Measurements from ENCODE around the gene LBR.
A peak's percentile ranks its signal among the peaks of the same experiment; 100 is the strongest.
"Not testable (repeated sequence)": the region's sequence is repeated elsewhere in the genome, so short reads cannot be mapped to it uniquely, and the experiment has no call there.

Gene LBR

DNA sequence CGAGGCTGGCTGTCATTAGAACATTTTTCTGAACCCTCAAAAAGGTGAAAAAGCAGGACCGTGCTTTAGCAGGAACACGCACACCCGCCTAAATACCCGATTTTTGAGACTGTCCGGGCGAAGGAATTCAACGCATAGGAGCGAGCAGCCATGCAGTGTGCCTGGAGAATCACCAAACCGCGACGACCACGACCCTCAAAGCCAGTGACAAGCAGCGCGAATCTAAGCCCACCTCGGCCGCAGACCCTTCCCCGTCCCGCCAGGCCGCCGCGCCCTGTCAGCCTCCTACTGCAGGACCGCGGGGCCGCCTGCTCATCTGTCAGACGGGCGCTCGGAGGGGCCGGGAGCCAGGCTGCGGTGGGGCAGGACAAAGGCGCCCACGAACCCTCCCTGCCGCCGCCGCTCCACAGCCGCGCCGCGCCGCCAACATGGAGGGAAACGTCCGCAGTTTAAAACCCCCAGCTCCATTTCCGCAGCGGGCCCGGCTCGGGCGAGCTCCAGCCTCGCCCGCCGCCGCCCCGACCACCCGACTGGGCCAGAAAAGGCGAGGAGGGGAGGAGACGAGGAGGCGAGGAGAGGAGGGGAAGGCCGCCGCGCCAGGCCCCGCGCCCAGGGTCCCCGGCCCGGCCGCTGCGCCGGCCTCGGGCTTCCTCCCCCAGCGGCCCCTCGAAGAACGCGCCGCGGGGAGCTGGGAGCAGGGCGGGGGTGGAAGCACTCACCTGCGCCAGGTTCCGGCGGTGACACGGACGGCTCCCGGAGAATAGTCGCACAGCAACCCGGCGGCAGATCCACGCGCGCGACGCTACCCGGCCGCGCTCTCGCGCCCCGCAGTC lies at the start of gene LBR:
Gene LBR (minus strand): TSS at position 804 of the 833 bp plus-strand sequence. CDS start 3,963 bp downstream, outside the sequence.
- peak in 1 of 2 donors; percentile 18 for DNase-seq (ENCODE audit: low read depth in 2 of 2)

DNA sequence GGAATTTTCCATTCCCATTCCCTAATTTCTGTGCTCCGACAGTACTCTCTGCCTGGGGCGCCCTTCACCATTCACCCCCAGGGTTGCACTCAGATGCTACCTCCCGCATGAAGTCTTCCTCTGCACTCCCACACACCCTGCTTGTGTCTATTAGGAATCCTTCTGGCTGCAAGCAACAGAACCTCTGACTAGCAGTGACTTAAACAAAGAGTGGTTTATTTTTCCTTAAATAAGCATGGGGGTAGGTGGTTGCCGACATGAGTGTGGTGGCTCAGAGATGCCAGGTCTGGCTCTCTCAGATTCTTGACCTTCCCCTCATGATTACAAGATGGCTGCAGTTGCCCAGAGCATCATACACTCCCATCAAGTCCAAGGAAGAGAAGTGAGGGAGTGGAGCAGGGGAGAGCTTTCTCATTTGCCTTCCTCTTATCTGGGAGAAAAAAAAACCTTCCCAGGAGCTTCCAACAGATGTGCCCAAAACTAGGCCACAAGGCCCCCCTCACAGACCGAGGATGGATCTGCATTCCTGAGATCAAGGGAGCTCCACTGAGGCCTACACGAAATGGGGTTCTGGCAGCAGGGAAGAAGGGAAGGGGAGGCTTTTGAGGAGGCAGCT lies 49.6 kb upstream of the LBR start:
- no peak for DNase-seq (ENCODE audit: low read depth in 2 of 2)

- DNase-seq (ENCODE audit: low read depth in 2 of 2), result no peak
These were observed 48.7 kb upstream of the LBR start for GRCh38 chr1:225476538-225476988.

DNA sequence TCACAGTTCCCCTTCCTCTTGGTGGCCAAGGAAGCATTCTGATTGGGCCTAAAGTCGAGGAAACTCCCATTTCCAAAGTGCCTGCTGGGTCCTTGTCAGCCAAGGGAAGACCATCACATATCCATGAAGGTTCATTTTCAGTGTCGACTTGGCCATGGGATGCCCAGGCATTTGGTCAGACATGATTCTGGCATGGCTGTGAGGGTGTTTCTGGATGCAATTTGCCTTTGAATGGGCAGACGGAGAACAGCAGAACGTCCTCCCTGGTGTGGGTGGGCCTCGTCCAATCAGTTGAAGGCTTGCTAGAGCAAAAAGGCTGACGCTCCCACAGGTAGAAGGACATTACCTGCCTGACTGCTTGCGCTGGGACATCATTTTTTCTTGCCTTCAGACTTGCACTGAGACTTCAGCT lies 48.3 kb upstream of the LBR start:
- DNase-seq (ENCODE audit: low read depth in 2 of 2), result no peak

- DNase-seq (ENCODE audit: low read depth in 2 of 2), result peak; percentile 51 to 62
These were observed 47.4 kb upstream of the LBR start for GRCh38 chr1:225474986-225475820.

DNA sequence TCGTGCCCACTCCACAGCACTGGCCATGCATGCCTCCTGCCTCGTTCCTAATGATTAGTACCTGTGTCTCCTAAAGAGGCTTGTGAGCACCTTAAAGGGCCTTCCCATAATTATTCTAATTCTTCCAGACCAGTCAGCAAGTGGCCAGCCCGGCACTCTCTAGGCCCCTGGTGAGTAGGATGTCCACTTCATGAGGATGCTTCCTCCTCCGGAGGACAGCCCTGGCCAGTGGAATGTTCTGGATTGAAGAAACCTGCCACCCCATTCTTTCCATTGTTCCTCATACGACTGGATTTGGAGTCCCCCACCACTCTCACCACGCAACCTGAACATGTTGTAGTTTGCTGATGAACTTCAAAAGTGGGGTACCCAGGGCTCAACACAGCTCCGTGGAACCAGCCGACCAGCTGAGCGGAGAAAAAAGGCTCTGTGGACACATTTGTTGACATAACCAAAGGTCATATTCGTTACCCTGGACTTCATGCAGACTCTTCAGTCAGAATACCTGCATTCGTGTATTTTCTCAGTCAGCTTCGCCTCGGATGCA lies 46.7 kb upstream of the LBR start:
- no peak for DNase-seq (ENCODE audit: low read depth in 2 of 2)

DNA sequence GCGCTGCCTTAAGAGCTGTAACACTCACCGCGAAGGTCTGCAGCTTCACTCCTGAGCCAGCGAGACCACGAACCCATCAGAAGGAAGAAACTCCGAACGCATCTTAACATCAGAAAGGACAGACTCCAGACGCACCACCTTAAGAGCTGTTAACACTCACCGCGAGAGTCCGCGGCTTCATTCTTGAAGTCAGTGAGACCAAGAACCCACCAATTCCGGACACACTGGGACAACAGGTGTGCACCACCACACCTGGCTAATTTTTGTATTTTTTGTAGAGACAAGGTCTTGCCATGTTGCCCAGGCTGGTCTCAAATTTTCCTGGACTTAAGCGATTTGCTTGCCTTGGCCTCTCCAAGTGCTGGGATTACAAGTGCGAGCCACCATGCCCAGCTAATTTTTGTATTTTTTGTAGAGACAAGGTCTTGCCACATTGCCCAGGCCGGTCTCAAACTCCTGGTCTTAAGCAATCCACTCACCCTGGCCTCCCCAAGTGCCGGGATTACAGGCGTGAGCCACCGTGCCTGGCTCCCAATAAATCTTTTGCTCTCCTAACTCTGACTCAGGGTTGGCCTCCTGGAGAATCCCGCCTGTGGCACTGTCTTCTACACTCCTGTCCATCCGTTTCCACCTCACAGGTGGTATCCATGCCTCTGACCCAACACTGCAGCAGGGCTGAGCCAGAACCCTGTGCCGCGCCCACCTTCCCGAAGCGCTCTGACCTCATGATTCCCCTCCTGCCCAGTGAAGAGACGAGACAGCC lies 46.0 kb upstream of the LBR start:
- DNase-seq (ENCODE audit: low read depth in 2 of 2), result not testable (repeated sequence)

GRCh38 chr1:225473266-225473665 lies 45.4 kb upstream of the LBR start:
- DNase-seq (ENCODE audit: low read depth in 2 of 2), result not testable (repeated sequence)

DNA sequence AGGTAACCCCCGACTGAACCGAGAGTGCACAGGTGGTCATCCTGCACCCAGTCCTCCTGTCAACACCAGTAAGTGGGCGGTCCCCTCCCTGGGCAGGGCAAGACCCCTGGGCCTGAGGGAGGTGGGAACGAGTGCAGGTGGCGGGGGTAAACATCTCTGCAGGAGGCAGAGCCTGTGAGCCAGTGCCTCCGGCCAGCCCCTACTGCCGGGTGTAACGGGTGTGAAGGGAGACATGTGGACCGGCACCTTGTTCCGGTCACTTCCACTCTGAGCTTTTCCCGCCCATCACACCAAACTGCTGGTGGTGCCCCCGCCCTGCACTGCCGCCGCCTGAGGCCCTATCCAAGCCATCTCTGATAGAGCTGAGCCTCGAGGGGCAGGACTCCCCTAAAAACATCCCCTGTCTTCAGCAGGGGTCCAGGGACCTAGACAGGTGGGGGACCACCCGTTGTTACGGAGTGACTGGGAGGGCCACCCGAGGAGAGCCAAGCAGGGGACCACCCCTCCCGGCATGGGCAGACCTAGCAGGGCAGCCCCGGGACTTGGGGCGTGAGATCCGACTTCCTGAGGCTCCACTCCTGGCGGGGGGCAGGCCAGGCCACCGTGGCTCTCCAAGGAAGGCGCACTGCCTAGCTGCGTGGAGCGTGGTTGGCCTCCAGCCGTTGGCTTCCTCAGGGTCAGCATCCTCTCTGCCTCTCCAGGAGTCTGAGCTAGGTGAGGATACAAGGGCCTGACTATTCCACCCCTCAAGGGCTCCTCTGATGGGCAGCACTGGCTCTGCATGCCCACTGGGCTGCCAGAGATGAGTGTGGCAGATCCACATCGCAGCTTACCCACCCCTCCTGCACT lies 43.8 kb upstream of the LBR start:
- no peak for DNase-seq (ENCODE audit: low read depth in 2 of 2)

DNA sequence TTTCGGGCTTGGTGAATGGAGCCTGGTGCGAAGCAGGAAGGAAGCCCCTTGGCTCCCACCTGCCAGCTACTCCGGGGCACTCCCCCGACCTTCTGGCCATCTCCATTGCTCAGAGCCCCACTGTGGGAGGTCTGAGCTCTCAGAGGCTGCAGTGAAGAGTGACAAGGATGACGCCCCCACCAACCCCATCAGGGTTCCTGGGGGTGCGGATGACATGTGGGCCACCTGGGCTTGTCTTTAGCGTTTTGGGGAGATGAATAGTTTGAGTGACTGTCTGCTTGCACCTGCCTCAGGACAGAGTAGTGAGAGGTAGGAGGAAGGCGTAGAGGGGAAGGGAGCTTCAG lies 43.2 kb upstream of the LBR start:
- DNase-seq (ENCODE audit: low read depth in 2 of 2), result no peak

DNA sequence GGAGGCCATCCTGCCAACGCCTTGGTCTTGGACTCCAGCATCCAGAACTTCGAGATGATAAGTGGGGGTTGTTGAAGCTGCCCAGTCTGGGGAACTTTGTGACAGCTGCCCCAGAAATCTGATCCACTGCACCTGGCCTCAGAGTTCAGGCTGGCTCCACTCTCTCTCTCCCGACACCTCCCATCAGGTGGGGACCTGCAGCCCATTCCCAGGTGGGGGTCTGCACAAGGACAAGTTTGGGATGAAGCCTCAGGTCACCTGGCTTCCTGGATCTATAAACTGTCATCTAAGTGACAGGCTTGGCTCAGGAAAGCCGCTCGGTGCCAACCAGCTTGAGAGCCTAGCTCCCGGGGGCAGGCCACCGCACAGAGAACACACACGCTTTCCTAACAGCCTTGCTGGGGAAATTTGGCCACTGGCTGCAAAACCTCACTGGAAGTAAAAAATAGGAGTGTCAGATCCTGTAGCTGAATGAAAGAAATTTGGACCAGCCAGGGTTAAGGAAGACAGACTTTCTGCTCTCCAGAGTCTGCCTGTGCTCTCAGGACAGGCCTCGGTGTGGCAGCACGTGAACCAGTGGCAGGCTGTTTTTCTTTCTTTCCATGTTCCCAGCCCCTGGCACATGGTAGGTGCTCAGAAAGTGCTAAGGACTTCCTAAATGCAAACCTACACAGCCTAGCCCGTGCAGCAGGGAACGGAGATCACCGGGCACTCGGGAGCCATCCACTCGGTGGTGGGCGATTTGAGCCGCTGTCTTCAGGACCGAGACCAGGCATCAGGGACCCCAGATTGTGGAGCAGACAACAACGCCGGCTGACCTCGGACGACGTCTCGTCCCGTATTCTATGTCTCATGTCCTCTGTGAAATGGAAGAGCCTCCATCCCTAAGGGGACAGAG lies 42.6 kb upstream of the LBR start:
- no peak for DNase-seq (ENCODE audit: low read depth in 2 of 2)

DNA sequence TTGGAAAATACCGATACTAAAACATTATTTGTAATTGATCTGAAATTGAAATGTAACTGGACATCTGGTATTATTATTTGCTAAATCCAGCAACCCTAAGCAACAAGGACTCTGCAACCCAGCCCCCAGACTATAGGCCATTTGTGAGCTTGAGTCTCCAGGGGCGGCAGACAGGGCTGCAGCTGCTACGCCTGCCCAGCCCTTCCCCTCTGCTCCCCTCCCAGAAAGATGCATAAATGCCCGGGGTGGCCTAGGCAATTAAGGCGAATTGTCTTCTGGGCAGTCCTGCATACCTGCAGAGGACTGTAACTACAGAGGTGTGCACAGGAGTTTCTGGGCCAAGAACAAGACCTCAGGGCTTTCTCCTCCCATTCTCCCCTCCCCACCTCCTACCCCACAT lies 41.2 kb upstream of the LBR start:
- no peak for DNase-seq (ENCODE audit: low read depth in 2 of 2)

- DNase-seq (ENCODE audit: low read depth in 2 of 2), result no peak
These were observed 40.6 kb upstream of the LBR start for GRCh38 chr1:225468270-225469020.

GRCh38 chr1:225467193-225468020 lies 39.6 kb upstream of the LBR start:
- peak; percentile 53 to 59 for DNase-seq (ENCODE audit: low read depth in 2 of 2)

GRCh38 chr1:225466848-225467192 lies 39.0 kb upstream of the LBR start:
- DNase-seq (ENCODE audit: low read depth in 2 of 2), result no peak

DNA sequence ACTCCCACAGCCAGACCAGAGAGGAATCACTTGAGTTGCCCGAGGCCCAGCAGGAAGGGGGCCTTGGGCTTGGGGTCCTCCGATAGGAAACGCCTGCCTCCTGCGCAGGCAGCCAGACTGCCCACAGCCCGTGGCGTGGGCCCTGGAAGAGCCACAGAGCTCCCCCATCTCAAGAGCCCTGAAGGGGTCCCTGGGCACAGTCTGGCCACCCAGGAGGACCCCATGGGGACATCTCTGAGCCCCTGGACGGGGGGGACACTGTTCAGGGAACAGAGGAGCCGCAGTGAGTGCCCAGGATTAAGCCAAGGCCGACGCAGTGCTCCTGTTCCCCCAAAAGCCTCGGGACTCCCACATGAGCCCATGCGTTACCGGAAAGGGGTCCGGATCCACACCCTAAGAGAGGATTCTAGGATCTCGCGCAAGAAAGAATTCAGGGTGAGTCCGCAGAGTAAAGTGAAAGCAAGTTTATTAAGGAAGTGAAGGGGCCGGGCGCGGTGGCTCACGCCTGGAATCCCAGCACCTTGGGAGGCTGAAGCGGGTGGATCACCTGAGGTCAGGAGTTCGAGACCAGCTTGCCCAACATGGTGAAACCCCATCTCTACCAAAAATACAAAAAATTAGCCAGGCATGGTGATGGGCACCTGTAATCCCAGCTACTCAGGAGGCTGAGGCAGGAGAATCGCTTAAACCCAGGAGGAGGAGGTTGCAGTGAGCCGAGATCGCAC lies 38.1 kb upstream of the LBR start:
- no peak for DNase-seq (ENCODE audit: low read depth in 2 of 2)

All from stimulated activated CD4-positive, alpha-beta T cell treated with anti-CD3 and anti-CD28 coated beads, Interleukin-1b, Interleukin-23, amount 100 ng/mL, for 4 hours (primary cell).